H9 (cell line): ENCODE results near the gene PDE4A. TPM values are rescaled to one million over a fixed set of nuclear protein-coding genes. Genes with fewer than 3 reads are reported as not detected.

Experiments
- DNase-seq: peaks from one replicate; pipeline ENCODE4 v3.0.0-alpha.2; 2017
- H2AFZ ChIP-seq: one replicate; pipeline ENCODE4 v1.6.1; 2013; ENCODE audit warnings: mild to moderate bottlenecking, low read length, control low read depth, moderate library complexity
- H2AK5ac ChIP-seq: 2 replicates; pipeline ENCODE4 v1.6.1; 2013; ENCODE audit warnings: low read length, control low read depth, mixed read lengths; ENCODE audit not compliant: insufficient read length
- H2BK120ac ChIP-seq: one replicate; pipeline ENCODE4 v1.6.1; 2013; ENCODE audit warnings: low read depth, mild to moderate bottlenecking, low read length, control low read depth, inconsistent platforms; ENCODE audit not compliant: poor library complexity, severe bottlenecking
- H2BK12ac ChIP-seq: 2 replicates; pipeline ENCODE4 v1.6.1; 2013; ENCODE audit warnings: low read length, control low read depth, mixed read lengths, low read depth; ENCODE audit not compliant: insufficient read length
- H2BK15ac ChIP-seq: 2 replicates; pipeline ENCODE4 v1.6.1; 2013; ENCODE audit warnings: low read depth, low read length, control low read depth
- H2BK20ac ChIP-seq: one replicate; pipeline ENCODE4 v1.6.1; 2013; ENCODE audit warnings: low read depth, mild to moderate bottlenecking, low read length, control low read depth, inconsistent platforms; ENCODE audit not compliant: poor library complexity, severe bottlenecking
- H2BK5ac ChIP-seq: 2 replicates; pipeline ENCODE4 v1.6.1; 2013; ENCODE audit warnings: low read length, control low read depth, mixed read lengths; ENCODE audit not compliant: insufficient read length
- H3K14ac ChIP-seq: 2 replicates; pipeline ENCODE4 v1.6.1; 2013; ENCODE audit warnings: low read length, control low read depth; ENCODE audit not compliant: insufficient read depth
- H3K18ac ChIP-seq: 2 replicates; pipeline ENCODE4 v1.6.1; 2013; ENCODE audit warnings: low read depth, mild to moderate bottlenecking, mixed read lengths, low read length, control low read depth; ENCODE audit not compliant: insufficient read length
- H3K23ac ChIP-seq: 2 replicates; pipeline ENCODE4 v1.6.1; 2013; ENCODE audit warnings: low read length, control low read depth, mixed read lengths, low read depth; ENCODE audit not compliant: insufficient read length
- H3K23me2 ChIP-seq: 2 replicates; pipeline ENCODE4 v1.6.1; 2013; ENCODE audit warnings: low read depth, mild to moderate bottlenecking, mixed read lengths, low read length, control low read depth; ENCODE audit not compliant: insufficient read length, poor library complexity, severe bottlenecking
- H3K27ac ChIP-seq: 2 replicates; pipeline ENCODE4 v1.5.1; 2013; ENCODE audit warnings: low read length, control low read depth, mixed read lengths, low read depth; ENCODE audit not compliant: insufficient read length
- H3K27me3 ChIP-seq: 2 replicates; pipeline ENCODE4 v1.6.1; 2013; ENCODE audit warnings: low read length, control low read depth, inconsistent platforms; ENCODE audit not compliant: insufficient read depth
- H3K4ac ChIP-seq: 2 replicates; pipeline ENCODE4 v1.6.1; 2013; ENCODE audit warnings: low read depth, mild to moderate bottlenecking, control low read depth, inconsistent platforms, low read length, moderate library complexity
- H3K4me1 ChIP-seq: 2 replicates; pipeline ENCODE4 v1.6.1; 2013; ENCODE audit warnings: low read length, control low read depth, inconsistent platforms; ENCODE audit not compliant: insufficient read depth
- H3K4me2 ChIP-seq: 2 replicates; pipeline ENCODE4 v1.6.1; 2013; ENCODE audit warnings: low read length, control low read depth, mixed read lengths; ENCODE audit not compliant: insufficient read length, insufficient read depth
- H3K56ac ChIP-seq: 2 replicates; pipeline ENCODE4 v1.6.1; 2013; ENCODE audit warnings: low read depth, mild to moderate bottlenecking, mixed read lengths, low read length, control low read depth; ENCODE audit not compliant: insufficient read length
- H3K79me1 ChIP-seq: 2 replicates; pipeline ENCODE4 v1.6.1; 2013; ENCODE audit warnings: low read depth, mild to moderate bottlenecking, moderate library complexity, low read length, control low read depth, inconsistent platforms; ENCODE audit not compliant: insufficient read depth, poor library complexity, severe bottlenecking
- H3K79me2 ChIP-seq: 2 replicates; pipeline ENCODE4 v1.6.1; 2013; ENCODE audit warnings: low read length, control low read depth, inconsistent platforms; ENCODE audit not compliant: insufficient read depth
- H3K9ac ChIP-seq: 2 replicates; pipeline ENCODE4 v1.6.1; 2013; ENCODE audit warnings: low read length, control low read depth, mixed read lengths; ENCODE audit not compliant: insufficient read length; ENCODE audit errors: extremely low read depth
- H3K9me3 ChIP-seq: one replicate; pipeline ENCODE4 v1.6.1; 2013; ENCODE audit warnings: low read depth, low read length, inconsistent platforms; ENCODE audit not compliant: control insufficient read depth
- H3T11ph ChIP-seq: one replicate; pipeline ENCODE4 v1.6.1; 2013; ENCODE audit warnings: mild to moderate bottlenecking, low read length, control low read depth, inconsistent platforms
- H4K20me1 ChIP-seq: one replicate; pipeline ENCODE4 v1.6.1; 2013; ENCODE audit not compliant: control insufficient read depth, insufficient read length, insufficient read depth
- H4K5ac ChIP-seq: 2 replicates; pipeline ENCODE4 v1.6.1; 2013; ENCODE audit warnings: low read depth, mild to moderate bottlenecking, mixed read lengths, low read length, control low read depth; ENCODE audit not compliant: insufficient read length
- H4K8ac ChIP-seq: replicated peaks from 2 replicates; pipeline ENCODE4 v1.6.1; 2013; ENCODE audit warnings: low read length, control low read depth, mixed read lengths, low read depth; ENCODE audit not compliant: insufficient read length
- H4K91ac ChIP-seq: 2 replicates; pipeline ENCODE4 v1.6.1; 2013; ENCODE audit warnings: low read depth, mild to moderate bottlenecking, moderate library complexity, mixed read lengths, low read length, control low read depth; ENCODE audit not compliant: insufficient read length
- H3K27ac Mint-ChIP-seq, 3 experiments: 2 replicates in 2 of 3; 3 replicates in 1 of 3; pipeline ENCODE4 v1.8.0; 2020 to 2021; ENCODE audit warnings: mixed read lengths in 3 of 3, mild to moderate bottlenecking in 1 of 3, moderate library complexity in 1 of 3
- H3K27me3 Mint-ChIP-seq: 2 replicates; pipeline ENCODE4 v1.8.0; 2021; ENCODE audit warnings: low read depth, mild to moderate bottlenecking, moderate library complexity, mixed read lengths
- H3K36me3 Mint-ChIP-seq, 3 experiments: 2 replicates in 2 of 3; 3 replicates in 1 of 3; pipeline ENCODE4 v1.8.0; 2020 to 2021; ENCODE audit warnings: low read depth in 3 of 3, mixed read lengths in 3 of 3; ENCODE audit not compliant: insufficient read depth in 1 of 3
- H3K4me1 Mint-ChIP-seq, 2 experiments: 2 replicates each; pipeline ENCODE4 v1.8.0; 2020; ENCODE audit warnings: mixed read lengths in 2 of 2
- H3K4me3 Mint-ChIP-seq, 2 experiments: 2 replicates in 1 of 2; 3 replicates in 1 of 2; pipeline ENCODE4 v1.8.0; 2020 to 2021; ENCODE audit warnings: mild to moderate bottlenecking in 2 of 2, mixed read lengths in 2 of 2, moderate library complexity in 1 of 2
- H3K9me3 Mint-ChIP-seq, 2 experiments: 2 replicates in 1 of 2; 3 replicates in 1 of 2; pipeline ENCODE4 v1.8.0; 2020; ENCODE audit warnings: mild to moderate bottlenecking in 2 of 2, mixed read lengths in 2 of 2, moderate library complexity in 1 of 2
- WGBS: extraction: QIAGEN DNeasy Blood & Tissue Kit; methylation state at CpG from one replicate; pipeline ENCODE4 v1.1.7; 2013; ENCODE audit warnings: missing lambda C conversion rate, low lambda C conversion rate, mixed read lengths; ENCODE audit not compliant: insufficient read length; ENCODE audit errors: extremely low coverage; 5-methylcytosine and 5-hydroxymethylcytosine counted together
- total RNA-seq: library from RNA; stranded (reverse); gene quantifications from 2 replicates; pipeline ENCODE4 v1.2.1, GENCODE V29; 2021
- TF ChIP-seq, protein P1 (sequence below): fragments of 200-600 bp; sonication (generic); conservative IDR thresholded peaks from 3 replicates; pipeline ENCODE4 v1.8.0; 2021; ENCODE audit warnings: antibody characterized with exemption, mild to moderate bottlenecking

The PDE4A gene
- total RNA-seq, 1 experiment from 2014 or later, result 8.5 TPM

DNA sequence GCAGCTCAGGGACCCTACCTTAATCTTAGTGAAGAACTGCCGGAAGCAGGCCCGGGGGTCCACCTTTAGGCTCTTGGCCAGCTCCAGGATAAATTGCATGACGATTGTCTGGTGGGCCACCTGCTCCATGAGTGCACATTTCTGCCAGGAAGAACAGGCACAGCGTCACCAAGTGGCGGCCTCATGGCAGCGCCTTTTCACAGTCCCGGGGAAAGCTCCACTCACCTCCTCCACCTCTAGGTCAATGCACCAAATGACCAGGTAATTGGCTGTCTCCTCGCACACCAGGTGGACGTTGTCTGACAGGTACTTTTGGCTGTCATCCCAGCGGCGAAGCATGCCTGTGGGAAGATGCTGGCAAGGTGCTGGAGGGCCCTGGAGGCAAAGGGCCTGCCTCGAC lies 25.3 kb upstream of the PDE4A start:
- no peak overlapping the region for H2AFZ ChIP-seq
- H4K8ac ChIP-seq, result no peak overlapping the region
- H2BK12ac ChIP-seq, result no peak overlapping the region
- no peak overlapping the region for H2AK5ac ChIP-seq
- H3K4me1 ChIP-seq, result no peaks in the 10 kb centered on the region
- no peak overlapping the region; the same call in 1 of the 2 replicates for H3K14ac ChIP-seq
- H3K9me3 ChIP-seq, result no peaks in the 10 kb centered on the region
- no peak overlapping the region for H4K91ac ChIP-seq
- H3K18ac ChIP-seq, result no peak overlapping the region
- no peaks in the 10 kb centered on the region for H4K20me1 ChIP-seq
- no peak overlapping the region for H3T11ph ChIP-seq
- no peak overlapping the region for H2BK20ac ChIP-seq
- H3K56ac ChIP-seq, result no peak overlapping the region
- H3K4ac ChIP-seq, result no peak overlapping the region
- H3K4me1 Mint-ChIP-seq, result peaks cover 2 to 3% of the 10 kb centered on the region in 2 experiments; a peak in 1 of 4 replicates
- H2BK15ac ChIP-seq, result no peak overlapping the region; the same call in 1 of the 2 replicates
- H4K5ac ChIP-seq, result no peak overlapping the region
- no peak overlapping the region for H3K27ac Mint-ChIP-seq
- no peak overlapping the region for H3K27ac ChIP-seq
- H3K23ac ChIP-seq, result no peak overlapping the region
- no peak overlapping the region for H3K4me2 ChIP-seq
- no peak overlapping the region for H2BK120ac ChIP-seq
- peaks cover 1% of the 10 kb centered on the region; the same call in 1 of the 2 replicates for H3K27me3 Mint-ChIP-seq
- H3K4me3 Mint-ChIP-seq, result no peak overlapping the region
- TF ChIP-seq, protein P1, sequence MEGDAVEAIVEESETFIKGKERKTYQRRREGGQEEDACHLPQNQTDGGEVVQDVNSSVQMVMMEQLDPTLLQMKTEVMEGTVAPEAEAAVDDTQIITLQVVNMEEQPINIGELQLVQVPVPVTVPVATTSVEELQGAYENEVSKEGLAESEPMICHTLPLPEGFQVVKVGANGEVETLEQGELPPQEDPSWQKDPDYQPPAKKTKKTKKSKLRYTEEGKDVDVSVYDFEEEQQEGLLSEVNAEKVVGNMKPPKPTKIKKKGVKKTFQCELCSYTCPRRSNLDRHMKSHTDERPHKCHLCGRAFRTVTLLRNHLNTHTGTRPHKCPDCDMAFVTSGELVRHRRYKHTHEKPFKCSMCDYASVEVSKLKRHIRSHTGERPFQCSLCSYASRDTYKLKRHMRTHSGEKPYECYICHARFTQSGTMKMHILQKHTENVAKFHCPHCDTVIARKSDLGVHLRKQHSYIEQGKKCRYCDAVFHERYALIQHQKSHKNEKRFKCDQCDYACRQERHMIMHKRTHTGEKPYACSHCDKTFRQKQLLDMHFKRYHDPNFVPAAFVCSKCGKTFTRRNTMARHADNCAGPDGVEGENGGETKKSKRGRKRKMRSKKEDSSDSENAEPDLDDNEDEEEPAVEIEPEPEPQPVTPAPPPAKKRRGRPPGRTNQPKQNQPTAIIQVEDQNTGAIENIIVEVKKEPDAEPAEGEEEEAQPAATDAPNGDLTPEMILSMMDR, result no peak
- H3K79me1 ChIP-seq, result peaks cover 4% of the 10 kb centered on the region
- WGBS, result no CpG with 5 or more reads among the region's 12 CpGs
- H3K9ac ChIP-seq, result no peak overlapping the region
- H3K79me2 ChIP-seq, result peaks cover 4% of the 10 kb centered on the region; the same call in 1 of the 2 replicates
- H3K23me2 ChIP-seq, result no peaks in the 10 kb centered on the region
- no peaks in the 10 kb centered on the region for H3K27me3 ChIP-seq
- H3K36me3 Mint-ChIP-seq, result peaks cover 33 to 69% (median 64%) of the 10 kb centered on the region in 3 experiments; a peak in 6 of 7 replicates
- H2BK5ac ChIP-seq, result no peak overlapping the region
- DNase-seq, result no peak
- H3K9me3 Mint-ChIP-seq, result no peaks in the 10 kb centered on the region
